Ovary (tissue), 3 donors: ENCODE data around the gene DELE1.

Experiments
- CTCF ChIP-seq, 3 donors: fragments of 450-650 bp in 2 of 3; fragments of 200-600 bp in 1 of 3; IDR thresholded peaks; one replicate each; pipeline versions ENCODE4 v1.5.1 to v1.8.0; 2016 to 2022; ENCODE audit warnings: antibody characterized with exemption in 3 of 3, mild to moderate bottlenecking in 1 of 3
- EP300 ChIP-seq: sonication (generic); formaldehyde crosslinking; IDR thresholded peaks from one replicate; pipeline ENCODE4 v1.6.1; 2017; ENCODE audit warnings: antibody characterized with exemption
- POLR2A ChIP-seq: fragments of 450-650 bp; IDR thresholded peaks from one replicate; pipeline ENCODE4 v1.6.1; 2017; ENCODE audit warnings: antibody characterized with exemption, mild to moderate bottlenecking, moderate library complexity
- donor health status: DM: no; HTN: no; CAD: no.

DNA sequence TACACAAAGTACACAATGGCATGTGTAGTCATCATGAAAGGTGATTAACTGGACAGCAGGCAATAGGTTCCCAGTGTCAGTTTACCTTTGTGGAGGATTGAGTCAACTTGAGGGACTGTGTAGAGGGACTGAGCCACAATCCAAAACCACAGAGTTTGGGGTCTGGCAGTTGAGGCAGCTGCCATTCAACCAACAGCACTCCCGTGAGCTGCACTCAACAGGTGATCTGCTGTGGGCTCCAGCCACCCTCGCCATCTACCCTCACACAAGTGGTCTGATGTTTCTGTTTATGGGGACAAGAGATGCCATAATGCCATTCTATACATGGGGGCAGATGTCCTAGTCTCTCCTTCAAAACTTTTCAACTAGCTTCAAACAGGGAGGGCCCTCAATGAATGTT, 2.9 kb upstream of the DELE1 start:
- TF ChIP-seq CTCF (IDR thresholded peaks at IDR 0.05) (no peak), EP300 (no peak), POLR2A (no peak)
